Colonic mucosa (tissue), 4 donors: ENCODE data around the gene AP1B1. TPM values are rescaled to one million over a fixed set of nuclear protein-coding genes. Genes with fewer than 3 reads are reported as not detected.
A peak's percentile ranks its signal among the peaks of the same experiment; 100 is the strongest.

Experiments
- DNase-seq: peaks from one replicate; pipeline ENCODE4 v3.0.0-alpha.2; 2020
- H3K27ac ChIP-seq: fragments of 200-600 bp; one replicate; pipeline ENCODE4 v1.8.0; 2021
- H3K27me3 ChIP-seq: fragments of 200-600 bp; one replicate; pipeline ENCODE4 v1.8.0; 2021
- H3K36me3 ChIP-seq: fragments of 200-600 bp; one replicate; pipeline ENCODE4 v1.8.0; 2021
- H3K4me1 ChIP-seq: fragments of 200-600 bp; one replicate; pipeline ENCODE4 v1.8.0; 2021; ENCODE audit warnings: mild to moderate bottlenecking
- H3K4me3 ChIP-seq: fragments of 200-600 bp; one replicate; pipeline ENCODE4 v1.8.0; 2021
- H3K9ac ChIP-seq, 2 donors: one replicate each; pipeline ENCODE4 v1.7.0; 2013; ENCODE audit warnings: control low read depth in 2 of 2, low read depth in 2 of 2, low read length in 2 of 2
- H3K9me3 ChIP-seq: fragments of 200-600 bp; one replicate; pipeline ENCODE4 v1.8.0; 2021
- CTCF ChIP-seq: fragments of 200-600 bp; IDR thresholded peaks from one replicate; pipeline ENCODE4 v1.8.0; 2022; ENCODE audit warnings: antibody characterized with exemption, mild to moderate bottlenecking
- intact Hi-C: fragments of 100-400 bp; cut with DNase I; formaldehyde crosslinking; loops from one replicate; pipeline ENCODE4 v1.14.1; 2022
- total RNA-seq, 2 donors: library from RNA; stranded (reverse); fragmentation: NEBNext Ultra II Directional in 1 of 2; extraction: Animal tissue kit (Norgen Biotek cat#: 25700) in 1 of 2; gene quantifications; one replicate each; pipeline ENCODE4 v1.2.1, GENCODE V29; 2021
- donor health status: healthy.
- donor health status: DM: no; HTN: no; CAD: no.
- donor health status: DM: no; HTN: no; CAD: no.

AP1B1 gene
- total RNA-seq, 2 donors from 2014 or later, result 90.4 to 120 TPM

DNA sequence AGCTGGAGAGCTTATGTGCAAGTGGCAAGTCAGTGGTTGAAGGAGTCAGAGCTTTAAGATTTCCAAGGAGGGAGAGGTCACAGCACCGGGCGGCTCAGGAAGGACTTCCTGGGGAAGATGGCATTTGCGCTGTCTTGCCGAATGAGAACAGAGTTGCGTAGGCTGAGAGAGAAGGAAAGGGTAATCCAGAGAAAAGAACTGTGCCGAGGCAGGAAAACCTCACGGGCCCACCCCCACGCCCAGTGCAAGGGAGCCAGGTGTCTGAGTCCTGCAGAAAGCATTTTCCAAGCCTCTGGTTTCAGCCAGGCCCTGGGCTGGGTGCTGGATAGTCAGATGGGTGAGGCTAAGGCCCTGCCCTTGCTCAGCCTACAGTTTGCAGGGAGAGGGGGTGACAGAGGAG lies 3.2 kb upstream of the AP1B1 start:
- Histone ChIP-seq H3K4me1 (peaks cover 9% of the 10 kb centered on the region), H3K9ac (no peak overlapping the region), H3K36me3 (no peaks in the 10 kb centered on the region), H3K27me3 (no peaks in the 10 kb centered on the region), H3K27ac (no peak overlapping the region), H3K9me3 (no peaks in the 10 kb centered on the region), H3K4me3 (no peak overlapping the region)
- TF ChIP-seq CTCF, result no peak
- DNase-seq, result no peak
- intact Hi-C loops, result no loop called here

DNA sequence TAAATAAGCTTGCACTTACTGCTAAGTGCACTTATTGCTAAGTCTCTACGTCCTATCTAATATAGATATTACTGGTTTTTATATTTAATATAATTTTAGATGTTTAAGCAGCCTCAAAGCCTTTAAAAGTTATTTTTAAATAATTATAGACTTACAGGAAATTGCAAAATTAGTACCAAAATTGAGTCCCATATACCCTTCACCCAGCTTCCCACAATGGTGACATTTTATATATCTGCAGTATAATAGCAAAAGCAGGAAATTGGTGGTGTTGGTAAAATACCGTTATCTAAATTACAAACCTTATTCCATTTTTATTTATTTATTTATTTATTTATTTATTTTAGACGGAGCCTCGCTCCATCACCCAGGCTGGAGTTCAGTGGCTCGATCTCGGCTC lies 1.9 kb upstream of the AP1B1 start:
- Histone ChIP-seq H3K4me1 (peaks cover 15% of the 10 kb centered on the region), H3K9ac (no peak overlapping the region), H3K4me3 (no peak overlapping the region), H3K9me3 (no peaks in the 10 kb centered on the region), H3K27ac (no peak overlapping the region), H3K27me3 (no peaks in the 10 kb centered on the region), H3K36me3 (no peaks in the 10 kb centered on the region)
- no peak for TF ChIP-seq CTCF
- no peak for DNase-seq
- intact Hi-C loops, result no loop called here

- H3K27me3 ChIP-seq, result no peaks in the 10 kb centered on the region
Measured at GRCh38 chr22:29388759-29389090, 355 bp upstream of the AP1B1 start.

DNA sequence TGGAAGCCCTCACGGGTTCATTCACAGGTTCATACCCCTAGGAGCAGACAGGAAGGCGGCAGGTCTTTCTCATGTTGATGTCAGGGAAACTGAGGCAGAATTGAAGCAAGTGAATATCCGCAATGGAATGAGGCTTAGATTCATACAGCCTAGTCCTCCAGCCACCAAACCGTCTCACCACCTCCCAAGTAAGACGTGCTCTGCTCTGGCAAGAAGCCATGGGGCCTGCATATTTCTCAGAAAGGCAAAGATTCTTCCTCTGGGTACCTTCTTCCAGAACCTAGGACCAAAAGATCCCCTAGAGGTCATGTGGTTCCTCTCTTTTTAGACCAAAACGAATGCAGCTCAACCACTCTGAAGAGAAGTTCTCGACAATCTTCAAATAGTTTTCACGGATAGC lies 1.7 kb downstream of the AP1B1 start:
- no peaks in the 10 kb centered on the region for H3K9me3 ChIP-seq
- peaks cover 30% of the 10 kb centered on the region for H3K4me1 ChIP-seq
- intact Hi-C loops, result no loop called here
- no peaks in the 10 kb centered on the region for H3K36me3 ChIP-seq
- no peak for TF ChIP-seq CTCF
- no peaks in the 10 kb centered on the region for H3K27me3 ChIP-seq
- H3K4me3 ChIP-seq, result no peak overlapping the region
- DNase-seq, result no peak
- no peak overlapping the region for H3K9ac ChIP-seq
- H3K27ac ChIP-seq, result peak overlapping the region; percentile 49

More at GRCh38 chr22:29388759-29389090, 355 bp upstream of the AP1B1 start:
- Histone ChIP-seq H3K27ac (peak overlapping the region; percentile 74), H3K9ac (peak overlapping the region; percentile 76 to 90), H3K36me3 (no peaks in the 10 kb centered on the region), H3K4me1 (peaks cover 24% of the 10 kb centered on the region), H3K4me3 (peak overlapping the region; percentile 84), H3K9me3 (no peaks in the 10 kb centered on the region)
- DNase-seq, result no peak
- intact Hi-C loops, result no loop called here
- no peak for TF ChIP-seq CTCF

DNA sequence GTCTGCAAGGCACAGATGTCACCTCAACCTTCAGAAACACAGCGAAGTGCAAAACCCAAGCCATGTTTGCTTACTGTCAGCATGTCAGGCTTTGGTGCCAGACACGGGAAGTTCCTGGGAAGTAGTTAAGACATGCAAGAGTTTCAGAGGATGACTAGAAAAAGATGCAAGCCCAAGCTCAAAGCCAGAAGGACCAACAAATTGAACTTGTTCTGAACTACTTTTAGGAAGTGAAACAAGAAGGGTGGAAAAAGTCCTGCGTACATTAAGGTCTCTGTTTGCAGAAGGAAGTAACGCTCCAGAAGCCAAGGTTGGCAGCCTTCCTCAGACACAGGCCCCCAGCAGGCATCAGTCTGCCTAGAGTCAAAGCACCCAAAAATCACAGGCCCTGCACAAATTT lies 2.6 kb downstream of the AP1B1 start:
- intact Hi-C loops, result no loop called here
- H3K9me3 ChIP-seq, result no peaks in the 10 kb centered on the region
- no peaks in the 10 kb centered on the region for H3K36me3 ChIP-seq
- H3K27ac ChIP-seq, result peak overlapping the region; percentile 49
- H3K27me3 ChIP-seq, result no peaks in the 10 kb centered on the region
- H3K4me3 ChIP-seq, result no peak overlapping the region
- no peak for TF ChIP-seq CTCF
- peaks cover 30% of the 10 kb centered on the region for H3K4me1 ChIP-seq
- peak overlapping the region; percentile 8 to 48 for H3K9ac ChIP-seq
- no peak for DNase-seq

GRCh38 chr22:29385151-29385704 lies 3.1 kb downstream of the AP1B1 start:
- no peak overlapping the region for H3K9ac ChIP-seq
- H3K4me3 ChIP-seq, result no peak overlapping the region
- no peak for TF ChIP-seq CTCF
- H3K4me1 ChIP-seq, result peaks cover 30% of the 10 kb centered on the region
- no peak for DNase-seq
- no peaks in the 10 kb centered on the region for H3K36me3 ChIP-seq
- H3K27ac ChIP-seq, result peak overlapping the region; percentile 49
- no peaks in the 10 kb centered on the region for H3K9me3 ChIP-seq
- intact Hi-C loops, result no loop called here
- H3K27me3 ChIP-seq, result no peaks in the 10 kb centered on the region
